Occipital lobe (tissue), 2 donors: Measurements from ENCODE around the gene TSC2. TPM values are rescaled to one million over a fixed set of nuclear protein-coding genes. Genes with fewer than 3 reads are reported as not detected.
"Not testable (repeated sequence)": the region's sequence is repeated elsewhere in the genome, so short reads cannot be mapped to it uniquely, and the experiment has no call there.

Experiments
- DNase-seq: peaks from one replicate; lab custom pipeline; 2025; lab: John Stamatoyannopoulos, UW
- total RNA-seq: library from RNA; depleted of rRNA; stranded (reverse); fragments of >200 nt; gene quantifications from one replicate; pipeline ENCODE4 v1.2.3, GENCODE V29; 2014

Gene TSC2
- total RNA-seq, 1 donor from 2014 or later, result 47.3 TPM

GRCh38 chr16:2101581-2101980 is 53.8 kb downstream of the TSC2 start:
- DNase-seq, result not testable (repeated sequence)

GRCh38 chr16:2102471-2102870 is 54.7 kb downstream of the TSC2 start:
- DNase-seq, result no peak

GRCh38 chr16:2104464-2104863 is 56.7 kb downstream of the TSC2 start:
- DNase-seq, result not testable (repeated sequence)

GRCh38 chr16:2105291-2105690 is 57.5 kb downstream of the TSC2 start:
- DNase-seq, result not testable (repeated sequence)

- DNase-seq, result not testable (repeated sequence)
These were observed 58.0 kb downstream of the TSC2 start for GRCh38 chr16:2105769-2106168.

- DNase-seq, result not testable (repeated sequence)
These were observed 58.4 kb downstream of the TSC2 start for GRCh38 chr16:2106211-2106610.

- DNase-seq, result not testable (repeated sequence)
These were observed 59.5 kb downstream of the TSC2 start for GRCh38 chr16:2107121-2107790.

- not testable (repeated sequence) for DNase-seq
These were observed 60.0 kb downstream of the TSC2 start for GRCh38 chr16:2107791-2108125.

GRCh38 chr16:2108446-2109270 is 60.9 kb downstream of the TSC2 start:
- DNase-seq, result not testable (repeated sequence)

- DNase-seq, result not testable (repeated sequence)
These were observed 61.4 kb downstream of the TSC2 start for GRCh38 chr16:2109271-2109580.

GRCh38 chr16:2109872-2110271 is 62.1 kb downstream of the TSC2 start:
- DNase-seq, result not testable (repeated sequence)

- not testable (repeated sequence) for DNase-seq
These were observed 62.7 kb downstream of the TSC2 start for GRCh38 chr16:2110332-2111008.

GRCh38 chr16:2111009-2111353 is 63.2 kb downstream of the TSC2 start:
- not testable (repeated sequence) for DNase-seq

- not testable (repeated sequence) for DNase-seq
These were observed 63.9 kb downstream of the TSC2 start for GRCh38 chr16:2111412-2112335.

- DNase-seq, result not testable (repeated sequence)
These were observed 64.8 kb downstream of the TSC2 start for GRCh38 chr16:2112539-2113106.

- not testable (repeated sequence) for DNase-seq
These were observed 66.4 kb downstream of the TSC2 start for GRCh38 chr16:2114225-2114624.

- DNase-seq, result not testable (repeated sequence)
These were observed 67.3 kb downstream of the TSC2 start for GRCh38 chr16:2114885-2115590.

- DNase-seq, result no peak
These were observed 67.8 kb downstream of the TSC2 start for GRCh38 chr16:2115591-2115973.

GRCh38 chr16:2116428-2116827 is 68.6 kb downstream of the TSC2 start:
- DNase-seq, result not testable (repeated sequence)

GRCh38 chr16:2117341-2117740 is 69.6 kb downstream of the TSC2 start:
- not testable (repeated sequence) for DNase-seq
